ENCODE results near the gene DHRS12.
A peak's percentile ranks its signal among the peaks of the same experiment; 100 is the strongest.
"Not testable (repeated sequence)": the region's sequence is repeated elsewhere in the genome, so short reads cannot be mapped to it uniquely, and the experiment has no call there.

The DHRS12 gene

DNA sequence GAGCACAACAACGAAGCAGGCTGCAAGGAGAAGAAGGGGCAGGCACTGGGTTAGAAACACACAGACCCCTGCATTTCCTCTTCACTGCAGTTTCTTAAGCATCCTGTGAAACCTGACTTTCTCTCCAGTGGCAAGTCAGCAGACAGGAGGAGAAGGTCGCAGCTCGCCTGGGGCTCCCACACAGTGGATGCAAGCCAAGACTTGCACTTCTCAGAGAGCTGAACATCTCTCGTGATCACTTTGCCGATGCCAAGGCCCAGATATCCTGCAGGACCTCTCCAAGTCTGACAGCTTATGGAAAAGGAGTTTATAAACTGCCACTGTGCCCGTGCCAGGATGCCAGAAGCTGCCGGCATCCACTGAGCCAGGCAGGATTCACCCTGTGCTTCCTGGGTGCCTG, 22.6 kb upstream of the DHRS12 start:
- peak; percentile 23 for DNase-seq

DNA sequence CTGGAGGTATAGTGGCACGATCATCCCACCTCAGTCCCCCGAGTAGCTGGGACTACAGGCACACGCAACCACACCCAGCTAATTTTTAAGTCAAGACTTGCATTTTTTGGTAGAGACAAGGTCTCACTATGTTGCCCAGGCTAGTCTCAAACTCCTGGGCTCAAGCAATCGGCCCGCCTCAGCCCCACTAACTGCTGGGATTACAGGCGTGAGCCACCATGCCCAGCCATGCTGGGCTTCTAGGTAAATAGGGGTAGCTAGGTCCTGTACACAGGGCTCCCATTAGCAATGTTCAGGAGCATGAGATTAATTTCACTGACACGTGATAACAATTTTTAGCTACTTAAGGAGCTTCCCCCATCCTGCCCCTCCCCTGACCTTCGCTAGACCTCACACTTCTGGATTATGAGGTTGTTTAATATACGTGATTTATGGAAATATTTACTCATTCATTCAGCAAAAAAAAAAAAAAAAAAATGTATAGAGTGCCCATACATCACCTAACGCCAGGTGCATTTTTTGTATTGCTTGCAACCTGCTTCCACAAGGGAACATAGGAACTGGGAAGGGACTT, 21.8 kb upstream of the DHRS12 start:
- no peak for DNase-seq

DNA sequence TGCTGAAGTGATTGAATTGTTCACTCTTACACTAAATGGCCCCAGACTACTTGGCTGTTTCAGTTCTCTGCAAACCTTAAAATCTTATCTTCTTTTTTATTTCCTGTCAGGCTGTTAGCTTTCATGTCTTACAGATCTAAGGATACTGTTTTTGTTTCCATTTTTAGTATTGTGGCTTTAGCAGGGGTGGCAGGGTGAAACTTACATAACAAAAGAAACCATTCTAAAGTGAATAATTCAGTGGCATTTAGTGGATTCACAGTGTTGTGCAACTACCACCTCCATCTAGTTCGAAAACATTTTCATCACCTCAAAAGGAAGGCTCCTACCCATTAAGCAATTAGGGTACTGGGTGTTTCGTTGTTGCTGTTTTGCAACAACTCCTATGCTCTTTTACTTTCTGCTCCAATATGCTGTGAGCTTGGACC, 21.2 kb upstream of the DHRS12 start:
- no peak for DNase-seq

DNA sequence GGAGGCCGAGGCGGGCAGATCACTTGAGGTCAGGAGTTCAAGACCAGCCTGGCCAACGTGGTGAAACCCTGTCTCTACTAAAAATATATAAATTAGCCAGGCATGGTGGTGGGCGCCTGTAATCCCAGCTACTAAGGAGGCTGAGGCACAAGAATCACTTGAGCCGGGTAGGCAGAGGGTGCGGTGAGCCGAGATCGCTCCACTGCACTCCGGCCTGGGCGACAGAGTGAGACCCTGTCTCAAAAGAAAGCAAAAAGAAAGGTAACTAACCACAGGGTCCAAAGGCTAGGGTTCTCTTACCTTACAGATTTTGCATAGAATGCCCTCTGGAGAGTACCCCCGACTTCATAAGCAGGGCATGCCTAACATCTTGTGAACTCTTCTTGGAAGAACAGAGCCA, 20.7 kb upstream of the DHRS12 start:
- DNase-seq = not testable (repeated sequence)

DNA sequence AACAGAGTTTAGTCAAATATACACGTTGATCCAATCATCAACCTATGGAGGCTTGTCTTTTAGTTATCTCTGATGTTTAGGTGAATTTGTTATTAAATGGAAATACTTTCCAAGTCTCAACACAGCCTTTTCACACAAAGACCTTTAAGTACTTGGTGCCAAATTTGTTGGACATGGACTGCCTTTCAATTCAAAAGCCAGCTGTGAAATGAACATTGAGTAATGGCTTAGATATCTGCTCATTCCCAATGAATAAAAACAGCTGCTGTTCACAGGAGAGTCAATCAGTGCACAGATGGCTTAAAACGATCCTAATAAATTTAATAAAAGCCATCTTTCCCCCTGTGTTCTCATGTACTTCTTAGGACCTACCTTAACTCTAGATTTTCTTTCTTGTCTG, 19.9 kb upstream of the DHRS12 start:
- DNase-seq = peak; percentile 74

DNA sequence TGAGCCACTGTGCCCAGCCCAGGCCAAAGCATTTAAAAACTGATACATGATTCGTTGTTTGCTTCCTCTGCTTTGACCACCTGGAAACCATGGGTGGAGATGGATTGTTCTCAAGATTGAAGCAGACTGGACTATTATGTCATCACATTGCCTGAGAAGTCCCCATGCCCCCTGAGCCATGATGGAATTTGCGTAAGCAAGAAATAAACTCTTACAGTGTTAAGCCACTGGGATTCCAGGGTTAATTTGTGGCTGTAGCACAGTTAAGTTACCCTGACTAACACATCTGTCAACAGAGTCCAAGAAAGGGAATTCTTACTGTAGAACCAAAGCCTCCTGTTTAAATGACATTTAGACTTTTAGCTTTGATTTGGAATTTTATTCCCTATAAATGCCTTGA, 19.4 kb upstream of the DHRS12 start:
- DNase-seq = no peak

DNA sequence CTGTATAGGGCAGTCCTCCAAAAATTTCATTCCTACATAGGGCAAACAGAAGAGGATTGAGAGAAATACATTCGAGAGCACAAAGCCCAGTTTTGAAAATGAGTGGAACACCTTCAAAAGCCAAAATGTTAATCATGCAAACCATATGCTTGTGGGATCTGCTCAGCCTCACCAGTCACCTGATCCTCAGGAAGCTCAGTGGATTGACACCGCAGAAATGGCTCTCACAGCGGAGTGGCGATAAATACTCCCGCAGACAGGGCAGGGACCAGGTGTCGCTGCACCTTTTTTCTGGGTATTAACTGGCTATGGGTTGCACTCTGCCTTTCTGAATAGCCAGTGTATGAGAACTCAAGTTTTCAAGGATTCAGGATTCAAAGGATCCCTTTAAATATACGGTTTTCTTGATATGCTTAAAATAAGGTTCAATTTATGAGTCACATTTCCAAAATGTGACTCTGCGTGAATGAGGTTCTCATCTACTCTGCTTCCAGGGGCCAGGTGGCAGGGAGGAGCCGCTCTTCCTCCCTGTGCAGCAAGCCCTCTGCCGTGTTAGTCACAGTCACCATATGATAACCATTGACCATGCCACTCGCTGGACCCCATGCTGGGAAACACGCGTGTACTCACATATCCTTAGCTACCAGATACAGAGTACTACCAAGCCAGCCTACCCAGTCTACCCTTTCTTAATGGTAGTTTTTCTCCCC, 18.3 kb upstream of the DHRS12 start:
- DNase-seq = peak; percentile 65

DNA sequence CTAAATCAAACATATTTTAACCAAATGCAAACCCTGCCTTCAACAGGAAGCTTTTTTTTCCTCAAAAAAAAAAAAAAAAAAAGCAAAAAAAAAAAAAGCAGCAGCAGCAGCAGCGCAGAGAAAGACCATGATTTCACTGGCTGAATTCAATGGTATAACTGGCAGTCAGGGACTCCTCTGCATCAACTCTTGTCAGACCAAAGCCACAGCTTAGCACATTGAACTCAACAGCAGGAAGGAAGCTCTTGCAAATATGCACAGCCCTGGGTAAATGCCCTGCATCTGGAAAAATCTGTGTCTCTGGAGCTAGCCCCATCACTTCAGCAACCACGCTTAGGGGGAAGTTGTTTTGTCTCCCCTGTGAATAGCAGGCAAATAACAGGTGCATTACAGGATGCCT, 17.6 kb upstream of the DHRS12 start:
- DNase-seq = no peak

DNA sequence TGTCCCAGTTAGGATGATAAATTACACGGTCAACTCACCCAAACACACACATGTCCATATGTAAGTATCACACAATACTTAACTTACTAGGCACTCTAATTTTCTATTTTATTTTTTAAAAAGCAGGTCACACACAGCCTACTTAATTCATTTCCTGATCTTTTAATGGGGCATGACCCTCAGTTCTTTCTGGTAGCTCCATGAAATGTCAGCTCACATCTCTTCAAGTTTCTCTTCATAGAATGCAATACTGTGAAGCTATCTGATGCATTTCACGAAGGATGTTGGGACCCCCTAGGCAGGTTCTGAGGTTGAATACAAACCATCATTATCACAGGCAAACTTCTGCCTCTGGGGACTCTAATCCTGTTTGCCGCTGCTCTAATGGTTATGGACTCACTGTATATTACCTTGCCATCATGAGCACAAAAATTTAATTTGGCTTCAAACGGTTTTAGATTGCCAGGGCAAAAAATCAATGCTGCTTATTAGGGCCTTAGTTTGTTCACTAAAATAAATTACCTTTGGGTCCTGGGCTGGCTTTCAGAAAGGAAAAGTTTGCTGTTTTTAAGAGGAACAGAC, 16.1 kb upstream of the DHRS12 start:
- DNase-seq = no peak

DNA sequence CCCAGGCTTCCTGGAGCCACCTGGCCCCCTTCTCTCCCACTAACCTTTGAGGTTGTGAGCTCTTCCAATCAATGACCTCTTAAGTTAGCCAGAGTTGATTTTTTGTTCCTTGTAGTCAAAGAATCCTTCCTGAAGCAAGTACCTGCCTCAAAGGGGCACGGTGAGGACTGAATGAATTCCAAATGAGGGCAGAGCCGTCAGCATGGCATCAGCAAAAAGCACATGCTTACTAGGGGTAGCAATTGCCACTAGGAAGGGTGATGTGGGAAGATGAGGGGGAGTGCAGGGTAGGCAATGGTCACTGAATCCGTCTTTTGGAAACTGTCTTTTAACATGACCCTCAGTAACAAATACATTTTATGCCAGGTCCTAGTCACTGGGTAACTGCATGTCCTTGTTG, 15.6 kb upstream of the DHRS12 start:
- DNase-seq = no peak

DNA sequence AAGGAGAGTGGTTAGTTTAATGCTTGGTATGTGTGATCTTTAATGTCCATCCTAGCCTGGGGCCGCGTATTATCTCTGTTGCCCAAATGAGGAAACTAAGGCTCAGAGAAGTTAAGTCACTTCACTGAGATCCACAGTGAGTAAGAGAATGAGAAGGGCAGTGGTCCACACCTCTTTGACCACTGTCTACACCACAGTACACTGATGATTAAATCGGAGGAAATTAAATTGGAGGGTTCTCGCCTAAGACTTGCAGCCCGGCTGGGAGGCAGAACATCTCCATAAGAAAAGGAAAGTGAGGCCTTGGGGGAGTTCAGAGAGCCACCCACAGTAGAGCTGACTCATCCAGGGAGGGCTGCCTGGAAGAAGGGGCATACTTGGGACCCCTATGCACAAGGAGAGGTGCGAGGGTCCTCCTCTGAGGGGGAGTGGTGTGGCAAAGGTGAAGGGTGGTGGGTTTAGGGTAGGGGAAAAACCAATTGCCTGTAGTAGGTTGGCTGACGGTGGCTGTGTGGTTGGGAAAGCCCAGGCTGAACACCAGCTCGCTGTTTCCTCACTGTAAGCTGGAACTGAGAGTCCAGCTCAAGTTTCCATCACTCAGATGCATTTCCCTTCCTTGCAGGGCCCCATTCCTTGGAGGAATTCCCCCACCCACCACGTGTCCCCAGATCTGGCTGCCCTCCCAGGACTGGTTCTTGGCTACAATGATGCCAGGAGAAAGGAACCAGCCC, 15.0 kb upstream of the DHRS12 start:
- DNase-seq = no peak

DNA sequence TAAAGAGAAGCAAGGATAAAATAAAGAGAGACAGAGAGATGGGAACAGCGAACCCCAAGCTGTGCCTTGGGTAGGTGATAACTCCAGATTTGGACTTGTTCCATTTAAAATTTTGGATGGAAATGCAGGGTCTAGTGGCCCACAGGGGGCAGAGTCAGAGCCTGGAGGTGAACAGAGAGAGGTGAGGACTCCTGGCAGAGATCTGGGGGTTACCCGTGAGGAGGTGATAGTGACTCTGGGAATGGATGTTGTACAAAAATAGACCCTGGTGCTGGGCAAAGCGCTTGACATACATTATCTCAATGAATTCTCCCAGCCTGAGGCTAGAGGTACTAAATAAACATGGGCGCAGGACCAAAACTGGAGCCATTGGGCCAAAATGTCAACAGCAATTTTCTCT, 14.3 kb upstream of the DHRS12 start:
- no peak for DNase-seq

DNA sequence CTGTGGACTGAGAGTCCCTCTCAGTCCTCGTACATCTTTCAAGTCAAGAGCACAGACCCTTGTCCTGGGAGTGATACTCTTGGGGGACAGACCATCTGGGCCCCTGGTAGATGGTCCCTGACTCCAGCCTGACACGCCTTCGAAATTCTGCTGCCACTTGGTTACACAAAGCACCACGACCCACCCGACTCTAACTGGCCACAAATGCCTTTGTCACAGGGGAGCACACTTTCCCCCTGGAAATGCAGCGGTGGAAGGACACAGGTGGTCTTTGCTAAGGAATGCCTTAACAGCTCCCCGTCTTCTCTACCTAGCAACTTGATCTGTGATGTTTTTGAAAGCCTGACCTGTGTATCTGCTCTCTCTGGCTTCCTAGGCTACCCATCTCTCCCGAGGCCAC, 13.8 kb upstream of the DHRS12 start:
- no peak for DNase-seq

DNA sequence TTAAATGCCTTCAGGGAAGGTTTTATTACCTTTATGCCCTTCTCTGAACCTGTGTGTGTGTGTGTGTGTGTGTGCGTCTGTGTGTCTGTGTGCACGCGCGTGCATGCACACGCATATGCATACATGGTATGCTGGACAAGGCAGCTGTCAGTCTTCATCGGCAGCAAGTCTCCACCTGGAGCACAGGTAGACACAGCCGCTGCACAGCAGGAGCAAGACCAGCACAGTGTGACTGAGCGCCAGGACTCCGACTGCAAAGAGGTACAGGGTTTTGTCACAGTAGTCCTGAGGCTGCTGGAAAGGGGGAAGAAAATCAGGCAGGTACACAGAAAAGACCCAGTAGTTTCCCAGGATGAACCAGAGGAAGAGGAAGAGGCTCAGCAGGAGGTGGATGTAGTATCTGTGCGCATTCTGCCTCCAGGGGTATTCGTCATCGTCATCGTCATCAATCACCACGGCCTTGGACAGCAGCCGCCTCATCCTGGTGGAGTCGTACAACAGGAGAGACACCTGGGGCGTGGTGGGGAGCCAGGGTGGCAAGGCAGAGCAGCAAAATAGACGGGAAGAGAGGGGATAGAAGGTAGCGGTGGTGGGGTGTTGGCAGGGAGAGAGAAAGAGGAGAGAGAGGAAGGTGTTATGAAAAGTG, 12.8 kb upstream of the DHRS12 start:
- DNase-seq = no peak

DNA sequence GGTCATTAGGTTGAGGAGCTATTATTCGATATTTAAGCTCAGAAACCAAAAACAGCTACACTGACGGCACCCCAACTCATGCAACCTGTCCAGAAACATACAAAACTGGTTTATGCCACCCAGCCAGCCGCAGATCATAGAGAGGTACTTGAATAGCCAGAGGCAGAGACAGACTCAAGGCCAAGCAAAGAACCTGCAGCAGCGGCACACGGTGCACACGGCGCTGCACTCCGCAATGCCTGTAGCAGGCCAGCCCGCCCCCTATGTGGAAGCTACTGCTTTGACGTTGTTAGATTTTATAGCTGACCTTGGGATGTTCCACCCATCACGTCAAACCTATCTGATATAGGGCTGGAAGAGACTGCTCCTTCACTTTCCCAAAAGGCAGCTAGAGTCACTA, 11.9 kb upstream of the DHRS12 start:
- DNase-seq = no peak

DNA sequence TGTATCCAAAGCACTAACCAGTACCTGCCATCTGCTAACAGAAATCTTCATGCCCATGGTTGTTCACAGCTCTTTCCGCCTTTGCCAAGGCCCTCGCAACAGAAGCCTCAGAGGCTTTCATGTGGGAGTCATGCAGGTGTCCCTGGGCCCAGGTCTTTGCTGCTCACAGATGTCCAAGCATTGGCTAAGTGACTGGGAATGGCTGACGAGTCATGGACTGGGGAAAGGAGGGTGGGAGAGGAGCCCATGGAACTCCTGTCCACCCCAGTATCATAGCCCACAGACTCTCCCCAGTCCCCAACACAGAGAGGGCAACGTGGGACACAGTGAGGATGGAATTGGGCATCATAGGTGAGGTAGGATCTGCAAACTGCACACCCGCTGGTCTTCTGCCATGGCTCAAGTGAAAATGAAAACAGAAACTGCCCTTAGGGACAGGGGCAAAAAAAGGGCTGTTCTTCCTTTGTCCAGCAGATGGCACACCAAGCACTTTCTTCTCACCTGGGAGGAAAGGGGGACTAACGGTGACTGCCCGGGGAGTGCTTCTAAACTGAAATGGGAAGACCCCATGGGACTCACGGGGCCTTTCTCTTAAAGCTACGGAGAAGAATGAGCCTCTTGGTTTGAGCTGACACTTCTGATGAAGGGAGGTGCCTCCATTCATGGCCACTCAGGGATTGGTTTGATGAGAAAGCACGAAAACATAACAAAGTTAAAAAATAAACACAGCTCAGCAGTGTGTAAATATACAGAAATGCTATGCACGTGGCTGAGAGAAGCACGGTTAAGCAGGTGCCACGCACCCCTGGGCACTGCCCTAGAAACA, 11.1 kb upstream of the DHRS12 start:
- peak; percentile 65 for DNase-seq

DNA sequence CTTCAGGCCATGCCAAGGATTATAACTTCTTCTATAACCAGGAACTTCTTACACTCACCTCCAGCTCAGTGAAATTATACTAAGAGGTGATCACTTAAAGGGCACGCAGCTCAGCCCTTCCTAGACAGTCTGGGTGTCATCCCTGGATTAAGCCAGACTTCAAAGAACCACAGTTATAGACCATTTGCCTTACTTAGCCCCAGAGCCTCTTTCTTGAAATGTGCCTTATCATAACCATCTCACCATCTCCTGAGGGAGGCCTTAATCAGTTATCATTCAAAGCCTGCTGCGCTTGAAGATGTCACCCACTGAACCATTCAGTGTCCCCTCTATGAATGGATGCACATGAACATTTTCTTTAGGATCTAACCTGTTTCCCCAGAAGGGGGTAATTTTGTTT, 10.1 kb upstream of the DHRS12 start:
- DNase-seq = no peak

DNA sequence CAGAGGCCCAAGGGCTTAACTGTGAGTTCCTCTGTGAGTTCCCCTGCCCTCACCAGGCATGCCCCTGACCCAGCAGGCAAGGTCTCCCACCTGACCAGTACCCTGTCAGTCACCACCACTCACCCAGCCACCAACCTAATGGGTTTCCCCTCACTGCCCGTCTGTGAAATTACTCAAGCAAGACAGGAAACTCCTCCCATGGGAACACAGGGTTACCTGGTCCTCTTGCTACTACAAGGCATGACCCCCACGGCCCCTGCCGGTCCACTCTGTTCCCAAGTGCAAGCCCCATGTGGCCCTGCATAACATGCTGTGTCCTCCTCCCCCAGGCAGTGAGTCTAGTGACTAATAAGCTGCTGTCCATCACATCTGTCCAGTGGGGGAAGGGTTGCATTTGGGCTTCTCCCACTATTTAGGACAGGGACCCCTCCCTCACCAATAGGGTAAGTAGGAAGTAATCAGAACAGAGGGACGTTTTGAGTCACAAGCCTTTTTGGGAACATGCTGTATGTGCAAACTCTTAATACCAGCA, 8.0 kb upstream of the DHRS12 start:
- no peak for DNase-seq

DNA sequence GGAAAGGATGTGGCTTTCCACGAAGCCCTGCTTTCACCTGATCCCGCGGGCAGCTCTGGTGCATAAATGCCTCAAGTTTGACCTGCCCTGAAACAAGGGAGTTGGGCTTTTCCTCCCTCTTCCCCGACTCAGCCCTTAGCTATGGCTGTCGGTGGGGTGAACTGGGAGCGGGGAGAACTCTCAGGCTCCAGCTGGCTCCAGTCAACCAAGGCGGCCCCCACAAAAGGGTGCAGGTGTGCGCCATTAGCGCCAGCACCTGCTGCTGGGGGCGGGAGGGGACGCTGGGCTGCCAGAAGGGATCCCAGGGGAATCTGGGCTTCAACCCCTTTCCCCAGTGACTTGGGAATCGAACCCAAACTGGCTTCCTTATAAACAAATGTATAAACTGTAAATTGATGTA, 7.1 kb upstream of the DHRS12 start:
- no peak for DNase-seq

DNA sequence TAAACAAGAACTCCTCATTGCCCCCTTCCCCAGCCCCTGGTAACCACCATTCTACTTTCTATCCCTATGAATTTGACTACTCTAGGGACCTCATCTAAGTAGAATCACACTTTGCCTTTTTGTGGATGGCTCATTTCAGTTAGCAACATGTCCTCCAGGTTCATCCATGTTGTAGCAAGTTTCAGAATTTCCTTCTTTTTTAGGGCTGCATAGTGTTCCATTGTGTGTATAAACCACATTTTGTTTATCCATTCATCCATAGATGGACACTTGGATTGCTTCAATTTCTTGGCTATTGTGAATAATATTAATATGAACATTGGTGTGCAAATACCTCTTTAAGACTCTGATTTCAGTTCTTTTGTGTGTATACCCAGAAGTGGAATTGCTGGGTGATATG, 4.8 kb upstream of the DHRS12 start:
- no peak for DNase-seq

DNA sequence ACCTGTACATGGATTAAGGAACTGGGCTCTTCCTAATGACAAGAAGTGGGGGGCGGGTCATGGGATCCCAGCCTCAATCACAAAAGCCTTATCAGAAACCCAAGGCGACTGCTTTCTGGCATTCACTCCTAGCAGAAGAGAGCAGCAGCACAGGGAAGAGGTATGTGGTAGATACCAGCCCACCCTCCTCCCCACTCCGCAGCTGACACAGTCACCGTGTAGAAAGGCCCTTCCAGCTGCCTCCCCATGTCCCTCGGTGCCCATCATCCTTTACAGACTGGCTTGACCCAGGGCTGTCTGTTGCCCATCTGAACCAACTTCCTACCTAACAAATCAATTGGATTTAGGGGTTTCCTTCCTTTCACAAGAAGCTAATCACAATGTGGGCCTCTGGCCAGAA, 3.1 kb upstream of the DHRS12 start:
- no peak for DNase-seq

DNA sequence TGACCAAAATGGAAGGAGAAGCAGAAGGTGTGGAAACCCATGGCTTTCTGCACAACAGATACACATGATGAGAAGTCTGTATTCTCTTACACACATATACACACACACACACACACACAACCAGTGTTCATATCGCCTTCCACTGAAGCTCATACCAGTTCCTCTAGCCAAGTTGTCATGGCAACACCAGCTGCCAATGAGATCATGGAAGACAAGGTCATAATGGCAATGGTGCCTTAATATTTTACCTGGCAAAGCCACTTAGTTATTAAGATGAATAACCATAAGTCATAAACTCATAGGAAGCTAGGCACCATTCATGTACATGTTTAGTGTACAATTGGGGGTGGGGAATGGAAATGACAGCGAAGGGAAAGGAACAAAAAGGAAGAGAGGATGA, 2.6 kb upstream of the DHRS12 start:
- DNase-seq = peak; percentile 17

All from NCI-H1694 treated with DMSO at 0.1 percent for 48 hours (cell line).